Activated CD8-positive, alpha-beta memory T cell treated with anti-CD3 and anti-CD28 coated beads for 24 hours (primary cell): Measurements from ENCODE around the gene ELMO1.

Experiments used
- DNase-seq: peaks from one replicate; pipeline ENCODE4 v3.0.0-alpha.2; 2020

The ELMO1 gene

DNA sequence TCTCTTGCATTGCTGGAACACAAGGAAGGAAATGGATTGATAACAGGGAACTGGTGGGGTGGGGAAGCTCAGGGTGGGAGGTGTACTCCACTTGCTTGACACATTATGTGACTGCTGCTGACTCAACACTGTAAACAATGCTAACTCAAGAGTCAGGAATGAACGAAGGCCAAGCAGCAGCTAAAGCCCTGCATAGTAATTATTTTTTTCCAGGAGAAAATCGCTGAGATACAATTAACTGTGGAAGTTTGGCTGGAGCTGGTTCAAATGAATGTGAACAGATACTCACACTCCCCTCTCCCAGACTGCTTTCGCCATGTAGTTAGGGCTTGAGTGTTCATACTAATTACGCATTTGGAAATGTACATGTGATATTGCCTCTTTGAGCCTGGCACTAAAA, 553.5 kb downstream of the ELMO1 start:
- no peak for DNase-seq

DNA sequence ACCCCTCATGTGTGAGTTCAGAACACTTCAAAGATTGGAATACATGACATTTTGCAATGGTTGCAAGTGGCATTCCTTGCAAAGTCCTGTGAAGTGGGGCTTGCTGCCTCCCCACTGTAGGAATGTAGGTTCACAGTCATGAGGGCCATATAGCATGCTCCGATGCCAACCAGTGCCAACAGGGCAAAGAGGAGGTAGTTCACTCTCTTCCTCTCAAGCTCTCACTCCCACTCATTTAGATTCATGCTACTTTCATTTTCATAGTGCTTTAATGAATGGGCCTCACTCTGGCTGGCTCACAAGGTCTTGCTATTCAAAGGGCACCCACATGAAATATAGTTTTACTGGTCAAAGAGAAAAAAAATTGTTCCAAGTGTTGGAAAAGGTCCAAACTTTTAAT, 554.5 kb downstream of the ELMO1 start:
- DNase-seq = peak; percentile 60

DNA sequence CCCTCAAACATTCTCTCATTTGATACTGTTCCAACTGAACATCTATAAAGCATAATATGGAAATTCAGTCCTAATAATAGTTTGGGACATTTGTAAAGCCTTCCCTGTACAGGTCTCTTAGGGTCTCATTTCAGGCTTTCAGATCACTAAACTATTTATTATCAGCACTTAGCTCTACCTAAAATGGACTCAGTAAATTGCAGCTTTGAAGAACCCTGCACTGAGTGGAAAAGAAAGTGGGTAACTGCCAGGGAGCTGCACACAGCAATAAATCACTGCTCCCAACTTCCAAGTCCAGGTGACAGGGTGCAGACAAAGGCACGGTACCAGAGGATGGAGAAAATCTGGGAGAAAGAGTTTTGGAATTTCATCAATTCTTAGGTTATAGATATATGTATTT, 559.5 kb downstream of the ELMO1 start:
- no peak for DNase-seq

DNA sequence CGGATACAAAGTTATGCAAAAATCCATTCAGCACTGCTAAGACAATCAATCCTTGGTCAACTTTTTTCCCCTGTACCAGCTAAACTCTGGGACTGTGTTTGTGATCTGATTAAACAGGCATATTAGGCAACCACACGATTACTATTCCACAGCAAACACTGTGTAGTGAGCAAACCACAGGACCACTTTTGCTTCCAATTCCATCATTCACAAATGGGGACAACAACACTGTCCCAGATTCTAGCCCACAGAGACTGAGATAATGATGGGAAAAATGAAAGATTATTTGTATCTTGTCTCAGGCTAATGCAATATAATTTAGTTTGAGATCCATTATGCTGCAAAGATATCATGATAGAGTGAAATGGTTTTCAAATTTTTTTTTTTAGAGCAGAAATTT, 560.7 kb downstream of the ELMO1 start:
- no peak for DNase-seq

GRCh38 chr7:36887233-36887632, 561.4 kb downstream of the ELMO1 start:
- no peak for DNase-seq

- no peak for DNase-seq
These were observed 563.8 kb downstream of the ELMO1 start for GRCh38 chr7:36884910-36885309.

DNA sequence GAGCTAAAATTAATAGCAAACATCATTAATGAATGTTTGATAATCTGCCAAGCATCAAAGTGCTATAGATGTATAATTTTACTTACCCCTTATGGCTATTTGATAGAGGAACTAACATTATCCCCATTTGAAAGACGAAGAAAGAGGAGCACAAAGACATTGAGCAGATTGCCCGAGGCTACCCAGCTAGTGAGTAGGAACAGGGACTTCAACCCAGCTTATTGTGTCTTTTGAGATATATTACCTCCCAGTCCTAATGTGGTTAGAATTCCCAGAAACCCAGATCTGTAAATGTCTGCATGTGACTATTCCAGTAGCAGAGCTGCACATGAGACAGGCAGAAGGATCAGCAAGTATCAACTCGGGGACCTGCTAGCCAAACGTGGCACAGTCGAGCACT, 564.3 kb downstream of the ELMO1 start:
- no peak for DNase-seq

DNA sequence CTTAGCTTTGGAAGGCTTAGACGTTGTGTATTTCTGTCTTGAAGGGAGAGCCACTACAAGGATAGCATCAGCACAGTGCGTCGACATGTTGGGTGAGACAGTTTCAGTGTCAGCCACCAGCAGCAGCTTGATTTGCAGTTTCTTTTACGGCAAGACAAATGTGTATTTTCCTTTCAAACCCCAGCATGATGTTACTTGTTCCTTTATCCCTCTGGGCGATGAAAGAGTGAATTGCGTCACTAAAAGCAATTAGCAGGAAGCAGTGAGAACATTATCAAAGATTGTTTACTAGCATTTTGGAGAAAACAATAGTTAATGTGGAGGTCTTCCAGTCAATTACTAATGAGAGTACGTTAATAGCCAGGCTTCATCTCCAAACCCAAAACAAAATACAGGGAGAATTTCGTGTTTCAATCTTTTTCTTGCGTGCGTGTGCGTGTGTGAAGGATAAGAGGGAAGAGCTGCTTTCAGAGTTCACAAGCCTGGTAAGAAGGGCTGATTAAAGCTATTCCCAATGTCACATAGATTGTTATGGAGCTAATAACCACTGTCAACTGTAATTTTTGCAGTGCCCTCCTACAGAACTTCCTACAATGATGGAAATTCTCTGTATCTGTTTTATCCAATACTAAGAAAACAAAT, 567.3 kb downstream of the ELMO1 start:
- DNase-seq = no peak

DNA sequence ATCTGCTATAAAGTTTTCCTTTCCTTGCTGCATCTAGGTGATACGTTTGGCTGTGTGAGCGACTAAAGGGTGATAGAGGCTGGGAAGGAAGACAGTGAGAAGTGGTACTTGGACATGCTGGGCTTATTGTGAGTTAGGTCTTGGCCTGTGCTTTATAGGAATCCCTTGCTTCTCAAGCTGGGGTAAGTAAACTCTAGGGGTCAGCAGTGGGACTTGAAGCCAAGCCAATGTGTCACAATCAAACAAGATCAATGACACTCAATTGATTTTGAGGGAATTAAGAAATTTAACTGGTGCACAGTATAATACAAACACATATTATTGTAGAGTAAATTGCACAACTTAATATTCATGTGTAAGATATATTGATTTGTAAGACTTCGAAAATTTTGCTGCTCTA, 568.6 kb downstream of the ELMO1 start:
- no peak for DNase-seq

- DNase-seq = no peak
These were observed 569.6 kb downstream of the ELMO1 start for GRCh38 chr7:36879021-36879420.

- no peak for DNase-seq
These were observed 570.4 kb downstream of the ELMO1 start for GRCh38 chr7:36878288-36878687.

- DNase-seq = no peak
These were observed 572.9 kb downstream of the ELMO1 start for GRCh38 chr7:36875794-36876193.

GRCh38 chr7:36874041-36874440, 574.6 kb downstream of the ELMO1 start:
- DNase-seq = no peak

DNA sequence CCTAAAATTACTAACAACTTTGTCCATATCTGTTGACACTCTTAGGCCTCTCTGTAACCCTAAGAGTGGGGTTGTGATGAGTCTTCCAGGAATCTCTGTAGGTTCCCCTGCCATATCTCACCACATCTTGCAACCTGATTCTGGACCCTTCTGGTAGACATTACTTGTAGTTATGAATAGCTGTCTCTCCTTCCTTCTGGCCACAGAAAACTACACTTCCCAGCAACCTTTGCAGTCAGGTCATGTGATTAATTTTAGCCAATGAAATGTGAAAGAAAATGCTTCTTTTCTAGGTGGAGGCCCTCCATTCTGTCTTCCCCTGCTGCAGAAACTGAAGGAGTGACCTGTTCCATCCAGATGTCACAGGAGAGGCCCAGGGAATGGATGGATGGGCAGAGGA, 576.8 kb downstream of the ELMO1 start:
- no peak for DNase-seq

- no peak for DNase-seq
These were observed 577.3 kb downstream of the ELMO1 start for GRCh38 chr7:36871355-36871738.

GRCh38 chr7:36870625-36871354, 577.9 kb downstream of the ELMO1 start:
- DNase-seq = no peak

DNA sequence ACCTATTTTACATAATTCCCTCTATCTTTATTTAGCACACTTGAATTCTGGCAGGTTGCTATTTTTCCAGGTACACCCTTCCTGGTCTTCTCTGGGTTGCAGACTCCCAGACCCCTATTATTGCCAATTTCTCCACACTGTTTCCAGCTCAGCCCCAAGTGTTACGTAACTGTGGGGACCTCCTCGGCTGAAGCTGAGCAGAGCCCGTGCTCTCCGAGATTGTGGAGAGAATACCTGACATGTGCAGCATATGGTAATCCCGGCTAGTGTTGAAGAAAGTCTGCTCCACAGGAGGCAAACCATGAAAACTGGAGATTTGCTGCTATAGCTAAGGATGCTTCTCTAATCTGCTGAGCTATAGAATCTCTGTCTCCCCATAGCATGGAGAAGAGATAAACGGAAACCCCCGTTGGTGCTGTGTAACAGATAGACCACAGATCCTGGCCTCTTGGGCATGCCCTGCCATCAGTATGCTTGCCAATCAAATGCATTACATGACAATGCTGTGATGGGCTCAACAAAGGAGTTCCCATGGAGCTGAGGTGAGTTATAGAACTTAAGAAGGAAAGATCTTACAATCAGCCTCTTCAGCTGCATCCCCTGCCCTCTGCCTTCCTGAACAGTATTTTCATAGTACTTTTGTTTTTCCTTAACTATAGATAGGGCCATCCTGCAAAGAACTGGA, 579.8 kb downstream of the ELMO1 start:
- no peak for DNase-seq

GRCh38 chr7:36865019-36865418, 583.6 kb downstream of the ELMO1 start:
- DNase-seq = no peak

- no peak for DNase-seq
These were observed 584.6 kb downstream of the ELMO1 start for GRCh38 chr7:36863901-36864701.

DNA sequence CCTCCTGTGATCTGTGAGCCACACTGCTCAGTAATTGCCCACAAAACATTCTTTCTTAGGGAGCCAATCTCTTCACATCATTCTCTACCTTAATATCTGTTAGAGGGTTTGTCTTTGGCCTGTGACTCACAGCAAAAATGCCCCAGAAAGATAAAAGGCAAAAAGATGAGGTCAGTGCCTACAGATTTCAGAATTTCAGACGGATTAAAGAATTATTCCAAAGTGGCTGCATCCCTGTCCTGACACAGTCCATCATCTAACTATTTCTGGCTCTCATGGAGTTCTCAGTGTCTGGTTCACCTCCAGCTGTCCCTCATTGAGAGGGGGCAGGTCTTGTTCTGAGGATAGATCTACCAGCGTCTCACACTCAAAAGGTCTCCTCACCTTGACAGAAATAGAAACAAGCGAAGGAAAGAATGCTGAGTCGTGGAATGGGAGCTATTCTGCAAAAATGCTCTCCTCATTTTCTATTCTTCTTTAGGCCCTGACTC, 585.8 kb downstream of the ELMO1 start:
- DNase-seq = no peak

DNA sequence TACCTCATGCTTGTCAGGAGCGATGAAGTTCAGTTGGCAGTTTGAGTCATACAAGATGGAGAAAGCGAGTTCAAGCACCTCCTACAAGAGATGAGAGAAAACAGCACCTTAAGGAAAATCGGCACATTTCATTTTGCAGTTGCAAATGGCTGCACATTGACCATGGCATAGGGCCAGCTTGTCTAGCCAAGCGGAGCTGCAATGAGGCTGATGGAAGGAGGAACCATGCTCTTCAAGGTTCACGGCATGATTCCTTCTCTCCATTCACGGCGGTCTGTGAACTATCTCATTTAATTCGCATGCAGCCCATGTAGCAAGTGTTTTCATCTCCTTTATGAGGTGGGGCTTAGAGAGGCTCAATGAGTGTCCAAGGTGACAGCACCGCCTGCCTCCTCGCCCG, 587.0 kb downstream of the ELMO1 start:
- no peak for DNase-seq

DNA sequence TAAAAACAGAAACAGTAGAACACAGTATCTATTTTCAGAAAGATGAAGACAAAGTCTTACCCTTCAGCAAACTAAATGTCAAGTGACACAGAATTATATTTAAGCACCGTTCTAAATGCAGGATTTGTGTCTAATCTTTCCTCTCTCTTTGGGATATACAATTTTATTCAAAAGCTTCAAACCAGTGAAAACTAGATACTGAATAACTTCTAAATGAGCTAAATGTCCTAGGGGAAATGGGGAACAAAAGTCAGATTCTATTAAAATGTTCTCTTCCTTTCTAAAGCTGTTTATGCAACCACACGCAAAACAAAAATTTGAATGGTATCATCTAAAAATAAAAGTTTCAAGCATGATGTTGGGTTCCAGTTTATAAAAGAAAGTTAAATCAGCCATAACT, 588.0 kb downstream of the ELMO1 start:
- DNase-seq = no peak

- DNase-seq = no peak
These were observed 593.3 kb downstream of the ELMO1 start for GRCh38 chr7:36855330-36855729.
